ENCODE results near the gene RGS6. TPM values are rescaled to one million over a fixed set of nuclear protein-coding genes. Genes with fewer than 3 reads are reported as not detected.

The RGS6 gene
- total RNA-seq, 2 experiments from 2014 or later, result not detected

GRCh38 chr14:72583316-72584272 lies 651.4 kb downstream of the RGS6 start:
- H3K36me3 Mint-ChIP-seq (ENCODE audit: low read depth), result no peaks in the 10 kb centered on the region
- ChIA-PET CTCF (interaction anchor here (1.5 kb wide), 1 partner anchor 9 kb away, joined by 3 read pairs; no protein-coding TSS in a partner anchor), POLR2A (no interaction called here)
- H3K27me3 Mint-ChIP-seq, result peaks cover 6% of the 10 kb centered on the region
- H3K4me3 Mint-ChIP-seq, result no peak overlapping the region
- no peaks in the 10 kb centered on the region for H3K4me1 Mint-ChIP-seq (ENCODE audit: low read depth)
- no peaks in the 10 kb centered on the region for H3K9me3 Mint-ChIP-seq
- DNase-seq (no peak), ATAC-seq (no peak)
- no peak overlapping the region for H3K27ac Mint-ChIP-seq
- TF ChIP-seq CTCF (IDR thresholded peaks at IDR 0.05), result no peak
- intact Hi-C loops (cut with micrococcal nuclease), result no loop called here

DNA sequence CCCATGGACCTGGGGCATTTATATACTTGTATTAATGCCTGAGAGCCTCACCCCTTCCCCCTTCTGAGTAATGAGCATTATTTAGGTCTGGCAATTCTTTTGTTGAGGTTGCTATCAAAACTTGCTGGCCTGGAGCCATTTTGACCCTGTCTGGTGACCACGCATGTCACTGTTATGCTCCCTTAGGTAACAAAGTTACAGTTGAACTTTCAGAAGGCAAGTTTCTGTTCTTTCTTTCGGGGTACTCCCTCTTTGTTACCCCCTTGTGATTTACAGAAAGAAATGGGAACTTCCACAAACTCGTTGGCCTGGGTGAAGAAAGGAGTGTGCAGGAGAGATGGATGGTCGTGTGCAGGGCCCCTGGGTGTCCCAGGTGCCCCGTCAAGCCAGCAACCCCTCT lies 656.3 kb downstream of the RGS6 start:
- intact Hi-C loops (cut with micrococcal nuclease), result no loop called here
- CTCF ChIA-PET, result no interaction called here
- Mint-ChIP-seq H3K9me3 (peaks cover 8% of the 10 kb centered on the region), H3K36me3 (ENCODE audit: low read depth) (no peaks in the 10 kb centered on the region), H3K4me3 (no peak overlapping the region), H3K27me3 (peaks cover 21% of the 10 kb centered on the region), H3K4me1 (ENCODE audit: low read depth) (peaks cover 23% of the 10 kb centered on the region), H3K27ac (no peak overlapping the region)
- POLR2A ChIA-PET, result no interaction called here
- DNase-seq (no peak), ATAC-seq (no peak)
- TF ChIP-seq CTCF (IDR thresholded peaks at IDR 0.05), result no peak

GRCh38 chr14:72589652-72590051 lies 657.4 kb downstream of the RGS6 start:
- H3K36me3 Mint-ChIP-seq (ENCODE audit: low read depth), result no peaks in the 10 kb centered on the region
- H3K27me3 Mint-ChIP-seq, result peaks cover 21% of the 10 kb centered on the region
- no peak for DNase-seq
- no peak for TF ChIP-seq CTCF (IDR thresholded peaks at IDR 0.05)
- CTCF ChIA-PET, result interaction anchor here (1.1 kb wide), 1 partner anchor 72 kb away, joined by 4 read pairs; no protein-coding TSS in a partner anchor
- intact Hi-C loops (cut with micrococcal nuclease), result loop anchor here (5.0 kb wide), 1 partner anchor 72 kb away; no protein-coding TSS in a partner anchor
- H3K4me1 Mint-ChIP-seq (ENCODE audit: low read depth), result peaks cover 33% of the 10 kb centered on the region
- POLR2A ChIA-PET, result no interaction called here
- no peak for ATAC-seq
- H3K9me3 Mint-ChIP-seq, result peaks cover 8% of the 10 kb centered on the region
- H3K4me3 Mint-ChIP-seq, result no peak overlapping the region
- H3K27ac Mint-ChIP-seq, result no peak overlapping the region

DNA sequence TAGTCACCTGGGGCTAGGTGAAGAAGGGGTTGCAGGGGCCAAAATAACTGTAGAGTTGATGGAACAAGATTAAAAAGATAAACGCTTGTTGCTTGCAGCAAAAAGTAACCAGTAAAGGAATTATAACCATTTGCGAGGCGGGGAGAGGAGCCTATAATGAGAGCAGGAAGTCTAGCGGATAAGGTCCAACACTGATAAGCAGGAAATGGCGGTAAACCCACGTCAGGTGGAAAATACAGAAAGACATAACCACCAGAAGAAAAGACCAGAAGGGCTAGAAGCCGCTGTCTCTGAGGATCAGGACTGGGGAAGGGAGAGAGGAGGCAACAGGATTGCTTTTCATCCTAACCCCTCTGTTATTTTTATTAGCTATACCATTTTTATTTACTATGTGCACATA lies 658.3 kb downstream of the RGS6 start:
- ChIA-PET POLR2A (no interaction called here), CTCF (no interaction called here)
- ATAC-seq (peak; percentile 28), DNase-seq (peak; percentile 39)
- Mint-ChIP-seq H3K27me3 (peaks cover 26% of the 10 kb centered on the region), H3K27ac (peak overlapping the region; percentile 22), H3K9me3 (peaks cover 8% of the 10 kb centered on the region), H3K4me3 (no peak overlapping the region), H3K36me3 (ENCODE audit: low read depth) (no peaks in the 10 kb centered on the region), H3K4me1 (ENCODE audit: low read depth) (peaks cover 41% of the 10 kb centered on the region)
- intact Hi-C loops (cut with micrococcal nuclease), result loop anchor here (5.0 kb wide), 1 partner anchor 73 kb away; no protein-coding TSS in a partner anchor
- no peak for TF ChIP-seq CTCF (IDR thresholded peaks at IDR 0.05)

- ATAC-seq (no peak), DNase-seq (no peak)
- no peak overlapping the region for H3K4me3 Mint-ChIP-seq
- intact Hi-C loops (cut with micrococcal nuclease), result loop anchor here (5.0 kb wide), 1 partner anchor 74 kb away; no protein-coding TSS in a partner anchor
- POLR2A ChIA-PET, result no interaction called here
- CTCF ChIA-PET, result no interaction called here
- H3K36me3 Mint-ChIP-seq (ENCODE audit: low read depth), result no peaks in the 10 kb centered on the region
- peaks cover 44% of the 10 kb centered on the region for H3K4me1 Mint-ChIP-seq (ENCODE audit: low read depth)
- no peak overlapping the region for H3K27ac Mint-ChIP-seq
- peaks cover 33% of the 10 kb centered on the region for H3K27me3 Mint-ChIP-seq
- TF ChIP-seq CTCF (IDR thresholded peaks at IDR 0.05), result no peak
- peaks cover 8% of the 10 kb centered on the region for H3K9me3 Mint-ChIP-seq
These were observed 659.2 kb downstream of the RGS6 start for GRCh38 chr14:72591391-72591790.

Data from activated CD8-positive, alpha-beta T cell treated with anti-CD3 and anti-CD28 coated beads for 36 hours (primary cell).